SHP77 treated with DMSO at 0.1 percent for 48 hours (cell line): Measurements from ENCODE around the gene ADH4.

Experiments used
- DNase-seq: peaks from one replicate; lab custom pipeline; 2025; lab: John Stamatoyannopoulos, UW

ADH4 gene

DNA sequence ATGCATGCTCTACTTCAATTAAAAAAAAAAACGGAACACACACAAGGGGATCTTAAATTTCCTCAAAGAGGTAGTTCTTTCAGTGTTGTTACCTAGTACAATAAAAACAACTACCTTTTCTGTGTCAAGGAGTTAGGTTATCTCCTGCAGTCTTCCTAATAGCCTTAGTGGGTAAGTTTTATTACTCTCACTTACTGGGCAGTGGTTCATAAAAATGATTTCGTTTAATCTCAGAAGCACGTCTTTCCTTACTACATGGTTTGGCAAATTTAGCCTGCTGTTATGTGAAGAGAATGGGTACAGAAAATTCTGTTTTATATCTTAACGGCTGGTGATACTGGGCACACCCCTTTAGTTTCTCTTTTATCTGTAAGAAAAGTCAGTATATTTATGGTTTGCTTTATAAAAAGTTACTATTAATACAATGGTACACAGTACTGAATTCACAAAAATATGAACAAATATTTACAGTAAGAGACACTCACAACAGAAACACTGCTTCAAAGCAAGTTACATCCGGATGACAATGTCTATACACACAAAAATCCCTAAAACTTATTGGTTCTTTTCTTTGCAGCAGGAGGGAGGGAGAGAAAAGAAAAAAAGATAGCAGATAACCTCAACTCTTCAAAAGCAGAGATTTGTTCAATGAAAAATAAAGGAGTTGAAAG lies 64.3 kb downstream of the ADH4 start:
- DNase-seq = no peak

DNA sequence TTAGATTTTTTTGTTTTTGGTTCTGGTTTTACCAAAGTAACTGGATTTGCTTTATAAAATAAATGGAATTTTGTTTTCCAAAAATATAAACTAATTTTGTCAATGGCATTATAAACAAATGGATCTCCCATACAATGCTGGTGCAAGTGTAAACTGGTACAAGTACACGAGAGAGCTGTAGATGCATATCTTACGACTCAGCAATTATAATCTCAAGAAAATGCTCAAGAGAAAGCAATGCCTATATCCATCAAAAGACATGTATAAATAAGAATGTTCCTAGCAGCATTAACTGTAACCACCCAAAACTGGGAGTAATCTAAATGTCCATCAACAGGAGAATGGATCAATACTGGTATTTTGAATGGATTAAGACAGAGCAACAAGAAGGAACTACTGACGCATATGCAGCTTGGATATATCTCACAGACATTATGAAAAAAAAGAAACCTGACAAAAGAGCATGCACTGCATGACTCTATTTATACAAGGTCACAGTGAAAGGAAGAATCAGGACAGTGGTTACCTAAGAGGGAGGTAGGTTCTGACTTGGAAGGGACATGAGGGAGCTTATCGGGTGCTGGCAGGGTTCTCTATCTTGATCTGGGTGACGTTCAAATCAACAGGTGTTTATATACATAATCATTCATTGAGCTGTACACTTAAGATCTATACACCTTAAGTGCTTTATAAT lies 65.0 kb downstream of the ADH4 start:
- DNase-seq = no peak

DNA sequence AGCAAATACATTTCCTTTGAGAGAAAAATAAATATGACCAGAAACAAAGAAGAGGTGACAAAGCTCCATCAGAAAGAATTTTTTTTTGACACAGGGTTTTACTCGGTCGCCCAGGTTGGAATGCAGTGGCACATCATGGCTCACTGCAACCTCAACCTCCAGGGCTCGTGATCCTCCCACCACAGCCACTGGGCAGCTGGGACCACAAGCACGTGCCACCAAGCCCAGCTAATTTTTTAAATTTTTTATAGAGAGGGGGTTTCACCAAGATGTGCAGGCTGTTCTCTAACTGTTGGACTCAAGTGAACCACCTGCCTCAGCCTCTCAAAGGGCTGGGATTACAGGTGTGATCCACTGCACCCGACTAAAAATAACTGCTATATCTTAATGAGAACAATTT lies 65.8 kb downstream of the ADH4 start:
- no peak for DNase-seq

DNA sequence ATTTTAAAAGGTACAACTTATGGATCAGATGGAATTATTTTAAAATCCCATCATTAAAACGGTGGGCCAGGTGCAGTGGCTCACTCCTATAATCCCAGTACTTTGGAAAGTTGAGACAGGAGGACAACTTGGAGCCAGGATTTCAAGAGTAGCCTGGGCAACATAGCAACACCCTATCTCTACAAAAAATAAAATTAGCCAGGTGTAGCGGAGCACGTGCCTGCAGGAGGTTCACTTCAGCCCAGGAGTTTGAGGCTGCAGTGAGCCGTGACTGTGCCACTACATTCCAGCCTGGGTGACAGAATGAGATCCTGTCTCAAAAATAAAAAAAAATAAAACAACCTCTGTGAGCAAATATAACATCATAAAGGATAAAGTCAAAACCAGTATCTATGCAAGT lies 66.9 kb downstream of the ADH4 start:
- DNase-seq = no peak

DNA sequence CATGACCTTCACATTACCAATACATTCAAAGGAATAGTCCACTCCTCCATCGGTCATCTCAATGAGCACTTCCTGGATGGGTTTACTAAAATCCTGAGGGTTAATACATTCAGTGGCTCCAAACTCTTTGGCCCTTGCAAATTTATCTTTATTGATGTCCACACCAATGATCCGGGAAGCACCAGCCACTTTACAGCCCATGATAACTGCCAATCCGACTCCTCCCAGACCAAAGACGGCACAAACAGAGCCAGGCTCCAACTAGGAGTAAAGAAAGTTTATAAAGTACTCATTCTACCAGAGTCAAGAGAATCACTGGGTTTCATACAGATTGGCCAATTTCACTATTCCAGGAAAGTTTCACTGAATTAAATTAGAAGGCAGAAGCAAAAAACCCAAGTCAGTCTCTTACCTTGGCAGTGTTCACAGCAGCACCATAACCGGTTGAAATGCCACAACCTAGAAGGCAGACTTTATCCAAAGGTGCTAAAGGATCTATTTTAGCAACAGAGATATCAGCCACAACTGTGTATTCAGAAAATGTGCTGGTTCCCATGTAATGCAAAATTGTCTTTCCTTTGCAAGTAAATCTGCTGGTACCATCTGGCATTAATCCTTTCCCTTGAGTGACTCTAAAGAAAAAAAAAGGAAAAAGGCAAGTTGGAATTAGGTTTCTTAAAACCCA lies 67.7 kb downstream of the ADH4 start:
- no peak for DNase-seq

DNA sequence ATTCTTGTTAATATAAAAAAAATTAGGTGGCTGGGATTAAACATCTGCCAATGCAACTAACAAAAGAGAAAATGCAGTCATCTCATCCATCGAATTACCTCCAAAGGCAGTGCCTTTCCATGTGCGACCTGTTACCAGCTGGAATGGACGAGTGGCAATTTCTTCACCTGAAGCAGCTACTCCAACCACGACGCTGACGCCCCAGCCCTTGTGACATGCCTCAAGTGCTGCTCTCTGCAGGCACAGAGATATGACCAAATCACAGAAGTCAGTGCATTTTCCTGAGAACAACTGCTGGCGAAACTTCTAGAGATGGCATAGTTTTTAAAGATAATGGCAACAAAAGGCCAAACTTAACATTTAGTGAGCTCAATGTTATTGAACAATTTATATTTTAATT lies 69.3 kb downstream of the ADH4 start:
- no peak for DNase-seq
